Liver (tissue), 9 donors: Measurements from ENCODE around the gene LNX1. TPM values are rescaled to one million over a fixed set of nuclear protein-coding genes. Genes with fewer than 3 reads are reported as not detected.

Source experiments
- DNase-seq: peaks from one replicate; pipeline ENCODE4 v3.0.0-alpha.2; 2017; ENCODE audit warnings: low spot score
- H3K27ac ChIP-seq, 2 donors: one replicate each; pipeline ENCODE4 v1.7.0; 2013; ENCODE audit warnings: inconsistent platforms in 2 of 2, low read length in 2 of 2, control low read depth in 1 of 2, low read depth in 1 of 2, mild to moderate bottlenecking in 1 of 2
- H3K27me3 ChIP-seq, 4 donors: one replicate each; pipeline versions ENCODE4 v1.6.1 to v1.7.0; 2013; ENCODE audit warnings: low read length in 3 of 4, inconsistent platforms in 1 of 4, mild to moderate bottlenecking in 1 of 4, moderate library complexity in 1 of 4; ENCODE audit not compliant: control insufficient read depth in 4 of 4, insufficient read depth in 4 of 4
- H3K36me3 ChIP-seq, 4 donors: one replicate each; pipeline versions ENCODE4 v1.6.1 to v1.7.0; 2013; ENCODE audit warnings: low read length in 3 of 4, mild to moderate bottlenecking in 3 of 4, low read depth in 1 of 4, moderate library complexity in 1 of 4; ENCODE audit not compliant: control insufficient read depth in 4 of 4, insufficient read depth in 3 of 4
- H3K4me1 ChIP-seq, 4 donors: one replicate each; pipeline versions ENCODE4 v1.6.1 to v1.7.0; 2013; ENCODE audit warnings: low read length in 3 of 4, mild to moderate bottlenecking in 3 of 4, moderate library complexity in 1 of 4; ENCODE audit not compliant: control insufficient read depth in 4 of 4, insufficient read depth in 4 of 4
- H3K4me3 ChIP-seq, 3 donors: one replicate each; pipeline versions ENCODE4 v1.6.1 to v1.7.0; 2013; ENCODE audit warnings: low read length in 3 of 3, control low read depth in 1 of 3, low read depth in 1 of 3, mild to moderate bottlenecking in 1 of 3
- H3K9ac ChIP-seq, 2 donors: one replicate each; pipeline ENCODE4 v1.7.0; 2013; ENCODE audit warnings: low read length in 2 of 2, mild to moderate bottlenecking in 2 of 2, moderate library complexity in 2 of 2, control low read depth in 1 of 2, low read depth in 1 of 2
- H3K9me3 ChIP-seq, 4 donors: one replicate each; pipeline versions ENCODE4 v1.6.1 to v1.7.0; 2013; ENCODE audit warnings: low read length in 3 of 4; ENCODE audit not compliant: control insufficient read depth in 4 of 4
- CTCF ChIP-seq: fragments of 150-350 bp; IDR thresholded peaks from 2 replicates; pipeline ENCODE4 v1.5.1; 2017; ENCODE audit warnings: improper control_type of control experiment, low read depth, low read length; ENCODE audit not compliant: missing input control
- EGR1 ChIP-seq, 2 donors: IDR thresholded peaks; 2 replicates each; pipeline ENCODE4 v1.6.1; 2016 to 2018; ENCODE audit warnings: antibody characterized with exemption in 2 of 2, low read depth in 2 of 2
- FOXA1 ChIP-seq: IDR thresholded peaks from 2 replicates; pipeline ENCODE4 v1.6.1; 2016; ENCODE audit warnings: antibody characterized with exemption
- FOXA2 ChIP-seq: IDR thresholded peaks from 2 replicates; pipeline ENCODE4 v1.6.1; 2016; ENCODE audit warnings: antibody characterized with exemption
- GABPA ChIP-seq, 2 donors: IDR thresholded peaks in 1 of 2; conservative IDR thresholded peaks in 1 of 2; 2 replicates each; pipeline ENCODE4 v1.6.1; 2016; ENCODE audit warnings: antibody characterized with exemption in 2 of 2, mild to moderate bottlenecking in 1 of 2, moderate library complexity in 1 of 2
- HNF4A ChIP-seq, 2 donors: conservative IDR thresholded peaks; 2 replicates each; pipeline ENCODE4 v1.6.1; 2016; ENCODE audit warnings: antibody characterized with exemption in 2 of 2, mild to moderate bottlenecking in 2 of 2
- JUND ChIP-seq, 2 donors: IDR thresholded peaks; 2 replicates each; pipeline ENCODE4 v1.6.1; 2016; ENCODE audit warnings: antibody characterized with exemption in 2 of 2
- NR2F2 ChIP-seq: IDR thresholded peaks from 2 replicates; pipeline ENCODE4 v1.6.1; 2016; ENCODE audit warnings: antibody characterized with exemption
- RXRA ChIP-seq, 2 donors: IDR thresholded peaks; 2 replicates each; pipeline ENCODE4 v1.6.1; 2017 to 2018; ENCODE audit warnings: antibody characterized with exemption in 2 of 2, mild to moderate bottlenecking in 1 of 2
- YY1 ChIP-seq: IDR thresholded peaks from 2 replicates; pipeline ENCODE4 v1.6.1; 2016; ENCODE audit warnings: antibody characterized with exemption, mild to moderate bottlenecking
- WGBS: extraction: QIAGEN DNeasy Blood & Tissue Kit; methylation state at CpG from one replicate; pipeline ENCODE4 v1.1.7; 2013; 5-methylcytosine and 5-hydroxymethylcytosine counted together
- polyA plus RNA-seq, 2 donors: library from polyadenylated mRNA; stranded (reverse) in 1 of 2; unstranded in 1 of 2; fragments of 200-250 nt in 1 of 2; fragments of >200 nt in 1 of 2; fragmentation: Nextera tagmentation in 1 of 2; extraction: Ambion mirVana in 1 of 2; gene quantifications; one replicate each; pipeline versions ENCODE4 v1.2.1 to v1.2.3, GENCODE V29; 2013 to 2015
- total RNA-seq, 2 donors: library from RNA; depleted of rRNA; stranded (reverse); fragments of >200 nt; gene quantifications; one replicate each; pipeline ENCODE4 v1.2.3, GENCODE V29; 2014
- TF ChIP-seq, protein P1 (sequence below): IDR thresholded peaks from 2 replicates; pipeline ENCODE4 v1.6.1; 2016; ENCODE audit warnings: antibody characterized with exemption
- TF ChIP-seq, protein P2 (sequence below): IDR thresholded peaks from 2 replicates; pipeline ENCODE4 v1.6.1; 2016; ENCODE audit warnings: antibody characterized with exemption
- donor health status: healthy.
- donor health status: healthy.
- donor health status: healthy.
- donor health status: healthy.
- donor health status: healthy.

LNX1 gene
- total and polyA plus RNA-seq, 4 donors, result 1.5 to 3.4 (median 2.3) TPM

DNA sequence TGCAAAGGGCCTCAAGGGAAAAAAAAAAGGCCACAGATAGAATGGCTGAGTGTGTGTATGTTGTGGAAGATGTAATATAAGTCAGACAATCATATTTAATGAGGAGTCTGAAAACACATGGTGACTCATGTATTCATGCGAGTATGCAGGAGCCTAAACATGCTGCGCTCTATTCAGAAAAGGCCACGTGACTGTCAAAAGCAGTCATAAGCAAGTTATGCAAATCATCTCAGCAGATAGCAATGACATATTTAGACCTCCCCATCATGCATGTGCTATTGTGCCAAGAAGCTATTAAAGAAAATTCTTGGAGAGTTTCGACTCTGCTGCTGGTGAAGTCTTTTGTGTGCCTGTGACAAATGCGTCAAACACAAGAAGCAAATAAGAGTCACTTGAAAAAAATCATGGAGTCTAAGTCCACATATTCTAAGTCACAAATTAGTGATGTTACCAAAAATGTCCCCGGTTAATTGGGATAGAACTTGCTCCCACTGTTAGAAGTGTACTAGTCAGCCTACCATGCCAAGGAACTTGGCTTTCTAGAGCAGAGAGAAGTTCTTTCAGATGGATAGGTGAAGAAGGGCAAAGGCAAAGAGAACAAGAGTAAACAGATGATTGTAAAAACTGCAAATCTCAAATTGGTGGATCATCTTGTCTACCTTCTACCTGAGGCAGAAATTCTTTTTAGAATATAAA, 5.0 kb downstream of the LNX1 start:
- WGBS, result 90% methylated on average over 6 of the region's 6 CpGs
- H3K27me3 ChIP-seq, result no peaks in the 10 kb centered on the region
- H3K27ac ChIP-seq, result no peak overlapping the region
- H3K4me3 ChIP-seq, result no peak overlapping the region
- no peaks in the 10 kb centered on the region for H3K36me3 ChIP-seq
- no peaks in the 10 kb centered on the region for H3K9me3 ChIP-seq
- no peak for TF ChIP-seq FOXA2
- TF ChIP-seq CTCF, result no peak
- TF ChIP-seq FOXA1, result no peak
- peaks cover 6 to 29% (median 14%) of the 10 kb centered on the region in 4 donors for H3K4me1 ChIP-seq
- no peak overlapping the region for H3K9ac ChIP-seq
- DNase-seq, result no peak

DNA sequence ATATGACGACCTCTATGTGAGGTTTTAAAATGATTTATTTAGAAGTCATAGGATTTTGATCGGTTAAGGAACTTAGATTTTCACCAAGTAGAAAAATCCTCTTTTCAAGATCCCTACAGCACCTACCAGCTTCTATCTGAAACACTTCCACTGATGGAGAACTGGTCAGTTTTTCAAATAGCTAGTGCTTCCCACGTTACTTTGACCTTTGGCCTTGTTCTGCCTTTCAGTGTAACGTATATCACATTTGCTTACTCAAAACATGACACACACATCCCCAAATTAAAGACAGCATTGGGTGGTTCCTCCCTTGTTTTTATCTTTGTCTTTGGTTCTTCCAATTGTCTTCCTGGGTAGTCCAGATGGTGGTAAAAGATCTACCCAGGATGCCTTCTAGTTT, 6.6 kb downstream of the LNX1 start:
- H3K9ac ChIP-seq, result no peak overlapping the region
- no peak overlapping the region for H3K4me3 ChIP-seq
- TF ChIP-seq EGR1 (IDR thresholded peaks at IDR 0.05; ENCODE audit: low read depth in 2 of 2), result no peak
- TF ChIP-seq CTCF, result no peak
- no peak for TF ChIP-seq FOXA2
- TF ChIP-seq, protein P1, sequence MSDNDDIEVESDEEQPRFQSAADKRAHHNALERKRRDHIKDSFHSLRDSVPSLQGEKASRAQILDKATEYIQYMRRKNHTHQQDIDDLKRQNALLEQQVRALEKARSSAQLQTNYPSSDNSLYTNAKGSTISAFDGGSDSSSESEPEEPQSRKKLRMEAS, result no peak
- TF ChIP-seq HNF4A (conservative IDR thresholded peaks at IDR 0.05), result no peak
- no peak for TF ChIP-seq NR2F2
- no peak for TF ChIP-seq JUND (IDR thresholded peaks at IDR 0.05)
- TF ChIP-seq, protein P2, sequence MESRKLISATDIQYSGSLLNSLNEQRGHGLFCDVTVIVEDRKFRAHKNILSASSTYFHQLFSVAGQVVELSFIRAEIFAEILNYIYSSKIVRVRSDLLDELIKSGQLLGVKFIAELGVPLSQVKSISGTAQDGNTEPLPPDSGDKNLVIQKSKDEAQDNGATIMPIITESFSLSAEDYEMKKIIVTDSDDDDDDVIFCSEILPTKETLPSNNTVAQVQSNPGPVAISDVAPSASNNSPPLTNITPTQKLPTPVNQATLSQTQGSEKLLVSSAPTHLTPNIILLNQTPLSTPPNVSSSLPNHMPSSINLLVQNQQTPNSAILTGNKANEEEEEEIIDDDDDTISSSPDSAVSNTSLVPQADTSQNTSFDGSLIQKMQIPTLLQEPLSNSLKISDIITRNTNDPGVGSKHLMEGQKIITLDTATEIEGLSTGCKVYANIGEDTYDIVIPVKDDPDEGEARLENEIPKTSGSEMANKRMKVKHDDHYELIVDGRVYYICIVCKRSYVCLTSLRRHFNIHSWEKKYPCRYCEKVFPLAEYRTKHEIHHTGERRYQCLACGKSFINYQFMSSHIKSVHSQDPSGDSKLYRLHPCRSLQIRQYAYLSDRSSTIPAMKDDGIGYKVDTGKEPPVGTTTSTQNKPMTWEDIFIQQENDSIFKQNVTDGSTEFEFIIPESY, result no peak
- no peak for TF ChIP-seq YY1
- TF ChIP-seq GABPA (IDR thresholded peaks at IDR 0.05 in 1 of 2, conservative IDR thresholded peaks at IDR 0.05 in 1 of 2), result no peak
- TF ChIP-seq RXRA (IDR thresholded peaks at IDR 0.05), result no peak
- H3K36me3 ChIP-seq, result no peaks in the 10 kb centered on the region
- 88% methylated on average over 4 of the region's 4 CpGs for WGBS
- H3K9me3 ChIP-seq, result no peaks in the 10 kb centered on the region
- H3K4me1 ChIP-seq, result peaks cover 6 to 25% (median 11%) of the 10 kb centered on the region in 4 donors
- H3K27me3 ChIP-seq, result no peaks in the 10 kb centered on the region
- DNase-seq, result no peak
- no peak overlapping the region for H3K27ac ChIP-seq
